GM19238 (cell line): Measurements from ENCODE around the gene SLC44A5.

ENCODE experiments used
- DNase-seq: peaks from one replicate; pipeline ENCODE4 v3.0.0; 2011; ENCODE audit warnings: low spot score; ENCODE audit not compliant: insufficient read length

SLC44A5 gene

DNA sequence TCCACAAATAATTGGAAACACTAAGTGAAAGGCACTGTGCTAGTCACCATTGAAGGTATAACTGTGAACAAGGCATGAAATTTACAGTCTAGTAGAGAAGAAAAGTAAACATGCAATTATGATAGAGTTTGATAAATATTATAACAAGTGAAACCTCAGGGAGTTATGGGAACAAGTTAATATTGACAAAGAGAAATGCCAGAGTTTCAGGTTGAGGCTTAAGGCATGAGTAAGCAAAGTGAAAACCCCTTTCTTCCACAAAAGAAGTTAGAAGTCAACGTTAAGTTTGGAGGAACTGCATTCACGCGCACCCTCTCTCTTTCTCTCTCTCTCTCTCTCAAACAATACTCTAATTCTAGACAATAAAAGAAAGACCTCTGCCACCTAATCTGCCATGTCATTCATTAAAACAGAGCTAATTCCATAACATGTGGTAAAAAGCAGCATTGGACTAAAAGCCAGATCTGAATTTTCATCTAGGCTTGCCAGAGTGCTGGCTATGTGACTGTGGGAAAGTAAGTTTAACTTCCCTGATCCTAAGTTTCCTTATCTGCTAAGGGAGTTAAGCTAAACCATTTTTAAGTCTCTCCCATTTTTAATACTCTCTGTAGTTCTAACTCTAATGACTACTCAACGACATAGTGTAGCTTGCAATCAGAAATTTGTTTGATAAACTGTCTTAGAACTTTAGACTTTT is 22.0 kb downstream of the SLC44A5 start:
- DNase-seq: no peak

DNA sequence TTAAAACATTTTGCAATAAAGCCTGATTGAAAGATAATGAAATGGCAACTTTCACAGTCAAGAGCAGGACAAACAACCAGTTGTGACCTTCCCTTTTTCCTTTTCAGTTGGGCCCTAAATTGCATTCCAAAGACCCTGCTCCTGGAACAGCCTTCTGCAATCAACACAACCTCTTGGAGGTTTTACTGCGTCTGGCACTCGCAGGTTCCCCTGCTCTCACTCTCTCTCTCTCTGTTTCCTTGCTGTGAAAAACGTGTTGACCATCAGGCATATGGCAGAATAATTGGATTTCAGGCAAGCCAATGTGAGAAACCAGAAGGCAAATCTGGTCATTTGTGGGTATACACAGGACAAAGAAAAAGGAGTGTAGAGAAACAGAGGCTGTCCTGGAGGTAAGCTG is 23.2 kb downstream of the SLC44A5 start:
- no peak for DNase-seq

DNA sequence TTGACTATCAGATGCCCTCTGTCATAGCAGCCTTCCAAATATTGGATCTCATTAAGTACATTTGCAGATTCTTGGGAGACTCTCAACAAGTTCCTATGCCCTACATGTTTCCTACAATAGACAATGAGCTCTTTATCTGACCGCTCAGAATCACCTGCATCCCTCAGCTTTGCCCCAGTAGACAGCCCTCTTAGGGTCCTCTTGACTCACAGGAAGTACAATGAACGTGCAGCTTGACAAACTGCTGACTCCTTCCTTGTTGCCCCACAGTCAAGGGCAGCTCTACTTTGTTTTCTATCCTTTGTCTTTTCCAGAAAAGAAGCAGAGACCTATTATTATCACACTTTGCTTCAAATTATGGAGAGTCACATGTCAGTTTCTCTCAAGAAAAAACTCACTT is 27.6 kb downstream of the SLC44A5 start:
- no peak for DNase-seq

DNA sequence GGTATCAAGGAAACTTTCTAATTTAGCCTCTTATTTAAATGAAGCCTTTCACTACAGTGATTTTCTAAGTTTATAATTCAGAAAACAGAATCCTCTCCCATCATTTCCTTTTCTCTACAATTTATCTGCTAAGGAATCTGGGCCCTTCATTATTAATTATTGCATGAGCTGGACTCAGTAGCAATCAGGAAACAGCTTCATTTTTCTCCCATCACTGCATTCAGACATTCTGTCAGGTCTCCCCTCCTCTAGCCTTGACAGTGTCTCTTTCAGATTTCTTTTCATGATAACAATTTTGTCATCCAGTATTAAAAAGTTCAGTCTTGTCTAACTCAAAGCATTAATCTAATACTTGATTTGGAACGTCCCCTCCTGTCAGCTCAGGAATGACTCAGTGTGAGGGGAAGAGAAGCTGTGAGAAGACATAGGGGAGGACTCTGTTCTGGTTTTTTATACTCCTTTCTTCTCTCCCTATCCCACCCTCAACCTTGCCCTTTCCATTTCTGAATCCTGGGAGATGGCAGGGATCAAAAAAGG is 28.1 kb downstream of the SLC44A5 start:
- no peak for DNase-seq

DNA sequence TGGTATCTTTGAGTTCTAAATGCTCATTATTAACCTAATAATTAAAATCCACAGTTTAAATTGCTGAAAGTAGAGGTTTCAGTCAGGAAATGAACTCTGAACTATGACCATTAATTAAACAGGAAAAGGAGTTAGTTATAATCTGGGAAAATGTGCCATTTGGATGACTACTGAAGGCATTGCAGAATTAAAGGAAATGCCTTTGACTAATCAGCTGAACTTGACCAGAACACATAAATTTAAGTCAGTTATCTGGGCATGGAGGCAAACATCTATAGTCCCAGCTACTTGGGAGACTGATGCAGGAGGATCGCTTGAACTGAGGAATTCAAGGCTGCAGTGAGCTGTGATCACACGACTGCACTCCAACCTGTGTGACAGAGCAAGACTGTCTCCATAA is 31.9 kb downstream of the SLC44A5 start:
- no peak for DNase-seq

DNA sequence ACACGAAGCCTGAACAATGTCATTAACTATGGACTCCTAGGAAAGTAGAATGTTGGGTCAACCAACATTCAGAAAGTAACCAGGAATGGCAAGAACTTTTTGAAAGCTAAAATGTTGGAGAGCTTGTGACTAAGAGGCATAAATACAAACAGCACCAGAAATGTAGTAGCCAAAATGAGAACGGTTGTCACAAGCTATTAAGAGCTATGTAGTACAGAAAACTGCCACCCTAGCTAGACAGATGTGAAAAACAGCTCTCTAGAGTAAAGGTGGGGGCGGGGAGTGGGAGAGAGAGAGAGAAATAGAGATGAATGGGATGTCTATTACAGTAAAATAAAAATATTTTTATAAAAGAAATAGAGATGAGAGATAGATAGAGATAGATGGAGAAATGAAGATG is 35.1 kb downstream of the SLC44A5 start:
- DNase-seq: no peak

DNA sequence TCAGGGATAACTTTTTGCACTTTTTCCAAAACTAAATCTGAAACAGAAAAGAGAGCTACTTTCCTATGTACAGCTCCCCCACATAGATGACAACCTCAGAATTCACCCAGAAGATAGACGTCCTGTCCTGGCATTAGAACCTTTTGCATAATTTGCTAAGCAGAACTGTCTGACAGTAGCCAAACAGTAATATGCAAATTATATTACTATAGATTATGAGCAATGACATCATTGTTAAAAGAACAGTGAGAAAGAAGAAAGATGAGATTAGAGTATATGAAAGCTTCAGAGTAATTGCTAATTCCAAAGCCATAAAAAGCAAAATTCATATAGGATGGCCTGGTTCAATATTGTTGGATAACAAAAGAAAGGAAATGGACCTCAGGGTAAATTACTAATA is 43.7 kb downstream of the SLC44A5 start:
- no peak for DNase-seq

DNA sequence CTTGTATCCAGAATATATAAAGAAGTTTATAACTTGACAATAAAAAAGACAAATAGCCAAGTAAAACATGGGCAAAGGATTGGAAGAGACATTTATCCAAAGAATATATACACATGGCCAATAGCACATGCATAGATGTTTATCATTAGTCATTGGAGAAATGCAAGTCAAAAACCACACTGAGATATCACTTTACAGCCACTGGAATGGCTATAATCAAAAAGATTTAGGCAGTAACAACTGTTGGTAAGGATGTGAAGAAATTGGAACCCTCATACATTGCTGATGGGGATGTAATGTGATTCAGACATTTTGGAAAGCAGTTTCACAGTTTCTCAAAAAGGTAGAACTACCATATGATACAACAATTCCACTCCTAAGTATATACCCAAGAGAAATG is 51.1 kb downstream of the SLC44A5 start:
- DNase-seq: no peak

DNA sequence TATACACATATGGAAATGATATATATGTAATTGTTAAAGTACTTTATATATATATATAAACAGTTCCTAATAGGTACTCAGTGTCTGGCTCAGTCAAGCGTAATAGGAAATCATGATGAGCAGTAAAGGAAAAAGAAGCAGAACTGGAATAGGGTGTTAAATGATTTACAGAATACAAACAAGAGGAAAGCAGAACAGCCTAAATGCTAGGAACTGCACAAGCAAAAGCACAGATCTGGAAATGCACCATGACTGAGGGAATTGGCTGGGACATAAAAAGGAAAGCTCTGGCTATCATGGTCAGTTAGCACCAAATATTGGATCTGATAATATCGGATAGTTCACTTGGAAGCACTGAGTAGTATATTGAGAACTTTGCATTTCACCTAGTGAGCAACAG is 51.8 kb downstream of the SLC44A5 start:
- no peak for DNase-seq

DNA sequence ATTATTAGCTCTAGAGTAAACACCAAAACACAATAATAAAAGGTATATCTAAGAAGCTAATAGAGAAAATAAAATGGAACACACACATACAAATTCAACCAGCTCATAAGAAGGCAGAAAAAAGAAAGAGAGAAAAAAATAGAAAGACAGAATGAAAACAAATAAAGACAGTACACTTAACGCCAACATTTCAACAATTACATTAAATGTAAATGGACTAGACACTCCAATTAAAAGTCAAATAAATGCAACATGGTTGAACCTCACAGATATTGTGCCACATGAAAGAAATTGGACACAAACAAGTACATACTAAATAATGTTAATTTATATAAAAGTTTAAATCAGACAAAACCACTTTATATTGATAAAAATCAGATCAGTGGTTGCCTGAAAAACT is 56.0 kb downstream of the SLC44A5 start:
- DNase-seq: no peak

DNA sequence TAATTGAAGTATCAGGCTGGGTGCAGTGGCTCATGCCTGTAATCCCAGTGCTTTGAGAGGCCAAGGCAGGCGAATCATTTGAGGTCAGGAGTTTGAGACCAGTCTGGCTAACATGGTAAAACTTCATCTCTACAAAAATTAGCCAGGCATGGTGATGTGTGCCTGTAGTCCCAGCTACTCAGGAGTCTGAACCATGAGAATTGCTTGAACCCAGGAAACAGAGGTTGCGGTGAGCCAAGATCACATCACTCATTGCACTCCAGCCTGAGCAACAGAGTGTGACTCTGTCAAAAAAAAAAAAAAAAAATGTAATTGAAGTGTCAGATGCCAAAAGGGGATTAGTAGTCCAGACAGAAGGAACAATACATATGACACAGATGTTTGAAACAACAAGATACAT is 56.7 kb downstream of the SLC44A5 start:
- no peak for DNase-seq

DNA sequence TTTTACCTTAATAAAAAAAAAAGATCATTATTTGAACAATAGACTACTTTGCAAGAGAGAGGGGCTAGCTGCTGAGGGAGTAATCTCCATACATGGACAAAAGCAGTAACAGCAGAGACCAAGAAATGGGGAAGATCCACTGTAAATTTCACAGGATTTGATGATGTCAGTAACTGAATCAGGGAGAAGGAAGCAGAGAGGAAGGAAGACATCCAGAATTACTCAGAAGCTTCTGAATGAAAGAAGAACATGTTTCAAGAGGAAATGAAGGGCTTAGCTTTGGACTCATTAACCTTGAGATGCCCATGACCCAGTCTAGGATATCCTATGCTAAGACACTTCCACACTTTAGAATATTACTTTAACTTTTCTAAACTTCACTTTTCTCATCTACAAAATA is 60.4 kb downstream of the SLC44A5 start:
- no peak for DNase-seq

DNA sequence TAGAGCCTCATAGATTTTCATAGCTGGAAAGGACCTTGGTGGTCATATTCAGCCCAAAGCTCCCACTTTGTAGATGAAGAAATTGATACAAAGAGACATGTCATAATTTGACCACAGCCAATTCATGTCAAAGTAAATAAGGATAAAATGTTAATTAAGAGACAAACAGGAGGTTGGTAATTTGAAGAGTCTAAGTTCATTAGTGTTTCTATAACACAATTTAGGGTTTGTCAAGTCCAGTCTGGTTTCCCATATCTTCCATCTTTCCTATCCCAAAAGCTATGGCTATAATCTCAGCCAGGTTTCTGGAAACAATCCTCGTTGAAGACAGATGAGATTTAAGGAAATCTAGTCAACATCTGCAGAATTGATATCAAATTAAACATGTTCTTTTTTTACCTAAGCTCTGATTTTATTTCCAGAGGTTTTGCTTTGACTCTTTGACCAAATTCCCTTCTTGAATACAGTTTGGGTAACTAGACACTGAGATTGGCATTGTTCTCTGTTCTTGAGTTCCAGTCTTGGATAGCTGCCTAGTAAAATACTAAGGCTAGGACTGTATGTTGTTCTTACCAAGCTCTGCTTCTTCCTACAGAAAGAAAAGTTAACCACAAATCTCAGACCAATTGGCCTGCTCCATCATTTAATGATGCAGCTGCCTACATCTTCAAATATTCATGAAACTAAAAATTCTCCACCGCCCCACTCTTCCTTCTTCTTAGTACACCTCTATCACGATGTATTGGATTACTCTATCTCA is 62.0 kb downstream of the SLC44A5 start:
- DNase-seq: no peak

DNA sequence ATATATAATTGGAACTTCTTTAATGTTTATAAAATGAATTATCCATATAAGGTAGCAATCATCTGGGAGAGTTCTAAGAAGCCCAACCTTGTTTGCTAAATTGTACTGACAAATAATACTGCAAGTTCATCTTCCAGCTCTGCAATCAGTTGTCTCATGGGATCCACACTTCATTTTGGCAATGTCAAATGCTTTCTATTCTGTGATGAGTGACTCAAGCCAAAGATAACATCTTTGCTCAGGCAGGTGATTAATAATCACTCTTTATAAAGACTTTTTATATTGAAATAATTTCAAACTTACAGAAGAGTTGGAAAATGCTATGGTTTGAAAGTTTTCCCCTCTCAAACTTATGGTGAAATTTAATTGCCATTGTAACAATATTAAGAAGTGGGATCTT is 67.2 kb downstream of the SLC44A5 start:
- no peak for DNase-seq

DNA sequence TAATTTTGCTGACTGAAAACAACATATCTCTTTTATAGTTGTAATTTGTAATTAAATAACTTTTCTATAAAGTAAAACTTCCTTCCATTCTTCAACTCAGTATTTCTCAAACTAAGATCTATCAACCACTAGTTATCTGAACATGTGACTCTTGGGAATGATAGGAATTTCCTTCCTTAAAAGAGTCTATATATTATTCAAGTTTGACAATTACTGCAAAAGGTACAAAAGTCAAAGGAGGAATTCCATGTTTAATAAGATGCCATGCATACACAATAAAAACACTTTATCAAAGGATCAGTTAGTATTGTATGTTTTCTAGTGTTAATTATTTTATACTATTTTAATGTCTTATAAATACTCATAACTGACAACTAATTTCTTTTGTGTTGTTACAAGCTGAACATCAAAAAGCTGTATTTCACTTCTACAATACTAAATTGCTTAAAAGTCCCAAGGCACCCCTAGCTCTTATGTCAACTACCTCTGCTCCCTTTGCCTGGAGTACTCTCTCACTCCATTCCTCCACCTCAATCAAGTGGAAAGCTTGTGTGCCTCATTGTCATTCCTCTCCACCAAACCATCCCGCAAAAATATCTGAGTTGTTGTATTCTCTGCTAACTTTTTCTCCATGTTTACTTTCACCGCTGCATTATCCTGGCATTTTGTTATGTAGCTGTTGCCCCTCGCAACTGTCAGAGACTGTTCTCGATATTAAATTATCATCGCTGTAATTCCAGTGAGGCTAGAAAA is 67.9 kb downstream of the SLC44A5 start:
- no peak for DNase-seq

DNA sequence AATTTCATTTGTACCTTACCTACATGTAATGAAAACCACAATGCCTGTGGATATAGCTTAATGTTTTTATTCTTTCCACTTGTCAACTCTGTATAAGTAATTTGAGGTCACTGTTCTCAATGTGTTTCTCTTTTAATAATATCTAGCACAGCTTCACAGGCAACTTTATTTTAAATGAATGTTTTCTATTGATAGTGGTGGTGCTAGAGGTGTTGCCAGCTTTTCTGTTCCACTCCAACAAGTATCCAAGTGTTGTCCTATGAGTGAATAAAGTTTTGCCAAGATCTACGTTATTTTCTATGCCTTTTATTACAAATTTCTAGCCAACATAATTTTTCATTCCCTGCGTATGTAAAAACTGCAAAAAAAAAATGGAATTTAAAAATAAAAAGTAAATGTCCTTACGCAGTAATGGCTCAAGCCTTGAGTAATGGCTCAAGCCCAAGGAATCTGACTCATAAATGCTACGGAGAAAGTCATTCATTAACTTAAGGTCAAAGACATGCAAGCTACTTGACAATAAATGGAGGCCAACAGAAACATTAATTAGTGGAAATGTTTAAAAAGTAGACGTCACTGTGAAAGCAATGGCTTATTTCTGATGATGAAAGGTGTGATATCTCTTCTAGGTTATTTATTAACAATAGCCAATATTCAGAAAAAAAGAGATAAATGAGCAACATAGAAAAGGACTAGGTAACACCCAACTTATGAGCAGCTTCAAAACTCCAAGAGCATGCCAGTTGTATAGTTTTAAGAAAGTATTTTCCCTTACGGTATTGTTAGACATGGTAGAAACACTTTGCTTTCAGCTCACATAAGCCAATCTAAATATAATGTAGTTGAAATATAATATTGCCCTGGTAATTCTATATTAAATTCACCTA is 71.4 kb downstream of the SLC44A5 start:
- DNase-seq: no peak

DNA sequence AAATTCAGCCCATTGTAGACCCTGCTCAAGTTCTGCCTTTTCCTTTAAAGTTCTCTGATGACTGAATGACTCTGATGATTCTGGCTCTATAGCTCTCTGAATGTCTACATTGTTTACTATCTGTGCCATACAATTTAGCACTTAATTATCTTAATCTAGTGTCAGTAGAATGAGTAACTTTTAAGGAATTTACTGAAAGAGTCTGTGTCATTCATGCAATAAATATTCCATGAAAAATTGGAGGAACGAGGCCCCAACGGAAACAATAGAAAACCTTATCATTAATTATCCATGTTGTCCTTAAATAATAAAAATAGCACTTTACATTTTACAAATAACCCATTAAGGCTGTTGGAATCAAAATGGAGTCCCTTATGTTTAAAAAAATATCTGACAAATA is 77.8 kb downstream of the SLC44A5 start:
- DNase-seq: no peak

DNA sequence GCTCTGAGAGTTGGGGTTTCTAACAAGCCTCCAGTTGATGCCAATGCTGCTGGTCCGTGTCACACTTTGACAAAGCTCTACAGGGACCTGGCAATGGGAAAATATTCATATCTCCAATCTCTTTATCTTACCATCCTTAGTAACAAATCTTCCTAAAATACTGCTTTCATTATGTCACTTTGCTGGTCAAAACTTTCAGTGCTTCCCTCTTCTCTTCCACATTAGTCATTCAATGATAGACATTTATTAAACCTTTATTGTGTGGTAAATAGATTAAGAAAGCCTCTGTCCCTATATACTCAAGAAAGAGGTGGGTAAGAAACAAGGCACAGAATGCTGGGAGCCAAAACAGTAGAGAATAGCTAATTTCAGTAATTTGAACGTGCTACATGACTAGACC is 79.3 kb downstream of the SLC44A5 start:
- DNase-seq: no peak

DNA sequence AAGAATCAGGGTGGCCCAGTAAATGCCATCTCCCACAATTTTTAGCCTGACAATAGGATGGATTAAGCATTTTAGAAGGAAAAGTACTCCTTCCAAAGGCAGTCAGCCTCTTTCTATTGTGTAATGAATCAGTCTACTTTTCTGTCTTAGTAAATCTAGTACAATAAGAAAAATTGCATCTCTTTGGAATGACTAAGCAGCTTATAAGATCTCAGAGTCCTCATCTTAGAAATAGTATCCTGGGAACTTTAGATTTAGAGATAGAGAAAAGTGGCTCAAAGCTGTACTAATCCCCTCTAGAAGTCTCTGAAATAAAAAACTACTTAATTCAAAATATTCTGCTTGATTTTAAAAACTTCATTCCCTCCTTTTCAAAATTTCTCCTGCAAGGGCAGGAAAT is 81.4 kb downstream of the SLC44A5 start:
- DNase-seq: no peak

DNA sequence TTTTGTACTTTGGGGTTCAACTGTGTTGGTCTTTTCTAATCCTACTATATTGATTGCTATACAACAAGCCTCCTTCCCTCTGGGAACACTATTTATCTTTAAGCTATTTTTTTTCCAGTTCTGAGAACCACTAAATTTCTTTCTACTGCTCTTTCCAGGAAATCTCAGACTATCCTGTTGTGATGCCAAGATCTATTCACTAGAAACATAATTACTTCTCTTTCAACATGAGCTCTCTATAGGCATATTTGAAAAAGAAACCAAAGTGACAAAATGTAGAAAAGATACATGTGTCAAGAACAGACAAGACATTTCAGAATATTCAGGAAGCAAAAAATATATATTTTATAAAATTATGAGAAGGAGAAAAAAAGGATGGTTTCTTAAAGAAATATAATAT is 82.9 kb downstream of the SLC44A5 start:
- no peak for DNase-seq

DNA sequence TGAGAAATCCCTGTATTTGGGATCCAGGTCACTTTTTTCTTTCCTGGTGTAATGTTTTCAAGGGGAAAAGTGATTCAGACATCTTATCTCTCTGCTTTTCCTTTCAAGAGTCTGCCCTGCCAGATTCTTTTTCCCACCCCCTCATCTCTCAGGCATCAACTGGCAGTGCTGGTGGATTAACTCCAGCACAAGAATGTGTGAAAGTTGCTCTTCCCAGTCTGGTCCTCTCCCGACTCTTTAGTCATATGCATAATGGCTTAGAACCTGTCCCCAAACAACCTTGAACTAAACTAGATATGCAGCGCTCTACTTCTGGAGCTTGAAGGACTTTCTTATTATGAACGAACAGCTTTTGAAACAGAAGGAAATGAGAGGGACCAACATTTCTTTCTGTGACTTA is 88.5 kb downstream of the SLC44A5 start:
- no peak for DNase-seq
